ENCODE results near the gene PREPL. TPM values are rescaled to one million over a fixed set of nuclear protein-coding genes. Genes with fewer than 3 reads are reported as not detected.

PREPL gene
- total and polyA plus RNA-seq, 9 of the 15 experiments (the other 6 are each of a cell fraction or from before 2014, with no cell fraction given), result 11.6 to 58.9 (median 27.2) TPM

DNA sequence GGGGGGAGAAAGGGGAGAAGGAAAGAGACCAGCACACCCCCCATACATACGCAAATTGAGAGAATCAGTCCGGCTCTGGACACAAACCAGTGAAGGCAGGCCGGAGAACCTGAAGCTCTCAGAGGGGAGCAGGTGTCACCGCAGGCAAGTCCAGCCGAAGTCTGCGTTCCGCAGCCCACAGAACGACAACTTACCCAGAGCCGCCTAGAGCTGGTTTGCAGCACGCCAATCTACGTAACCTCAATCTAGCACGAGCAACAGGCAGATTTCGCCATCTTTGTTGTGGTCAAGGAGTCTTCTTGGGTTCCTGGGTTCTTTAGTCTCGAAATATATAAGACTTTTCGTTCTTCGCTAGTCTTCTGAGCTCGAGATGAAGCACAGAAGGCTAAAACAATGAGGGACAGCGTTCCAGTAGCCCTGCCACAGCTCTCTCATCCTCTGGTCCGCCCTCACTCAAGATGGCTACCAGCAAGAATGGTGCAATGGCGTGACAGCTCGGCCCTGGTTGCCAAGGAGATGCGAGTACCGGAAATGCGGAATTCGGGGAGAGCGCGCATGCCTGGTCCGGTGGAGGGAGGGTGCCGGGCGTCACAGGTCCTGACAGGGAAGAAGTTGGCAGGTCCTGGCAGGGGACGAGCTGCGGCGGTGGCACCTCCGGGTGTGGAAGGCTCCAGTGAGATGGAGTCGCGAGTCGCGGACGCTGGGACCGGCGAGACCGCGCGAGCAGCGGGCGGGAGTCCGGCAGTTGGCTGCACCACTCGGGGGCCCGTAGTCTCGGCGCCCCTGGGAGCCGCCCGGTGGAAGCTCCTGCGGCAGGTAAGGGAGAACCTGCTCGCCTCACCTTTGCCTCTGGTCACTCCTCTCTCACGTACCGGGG, at the start of gene PREPL, which contains the start of gene CAMKMT (continued):
- TF ChIP-seq, protein P1, sequence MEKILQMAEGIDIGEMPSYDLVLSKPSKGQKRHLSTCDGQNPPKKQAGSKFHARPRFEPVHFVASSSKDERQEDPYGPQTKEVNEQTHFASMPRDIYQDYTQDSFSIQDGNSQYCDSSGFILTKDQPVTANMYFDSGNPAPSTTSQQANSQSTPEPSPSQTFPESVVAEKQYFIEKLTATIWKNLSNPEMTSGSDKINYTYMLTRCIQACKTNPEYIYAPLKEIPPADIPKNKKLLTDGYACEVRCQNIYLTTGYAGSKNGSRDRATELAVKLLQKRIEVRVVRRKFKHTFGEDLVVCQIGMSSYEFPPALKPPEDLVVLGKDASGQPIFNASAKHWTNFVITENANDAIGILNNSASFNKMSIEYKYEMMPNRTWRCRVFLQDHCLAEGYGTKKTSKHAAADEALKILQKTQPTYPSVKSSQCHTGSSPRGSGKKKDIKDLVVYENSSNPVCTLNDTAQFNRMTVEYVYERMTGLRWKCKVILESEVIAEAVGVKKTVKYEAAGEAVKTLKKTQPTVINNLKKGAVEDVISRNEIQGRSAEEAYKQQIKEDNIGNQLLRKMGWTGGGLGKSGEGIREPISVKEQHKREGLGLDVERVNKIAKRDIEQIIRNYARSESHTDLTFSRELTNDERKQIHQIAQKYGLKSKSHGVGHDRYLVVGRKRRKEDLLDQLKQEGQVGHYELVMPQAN (IDR thresholded peaks at IDR 0.05; ENCODE audit: borderline replicate concordance), result no peak
- TF ChIP-seq MYBL2 (IDR thresholded peaks at IDR 0.05; ENCODE audit: low read depth) (peak; percentile 72; the same call in 1 of the 2 replicates), MYBL2 (CRISPR knock-in tag; IDR thresholded peaks at IDR 0.05; ENCODE audit: borderline replicate concordance) (no peak), MEIS2 (IDR thresholded peaks at IDR 0.05; ENCODE audit: partially characterized antibody) (peak; percentile 66), GATAD2A (IDR thresholded peaks at IDR 0.05) (0 out of 2 replicates have a peak, but pooled peaks have one; percentile 63), PML (IDR thresholded peaks at IDR 0.05; ENCODE audit: low read length) (peak; percentile 33), ZNF778 (CRISPR knock-in tag; IDR thresholded peaks at IDR 0.05) (no peak), NONO (IDR thresholded peaks at IDR 0.05; ENCODE audit: low read depth in 2 of 2, low read length in 1 of 2) (peak in 1 of 2 experiments; percentile 53; a peak in 1 of 4 replicates), FOXM1 (IDR thresholded peaks at IDR 0.05; ENCODE audit: low read depth) (no peak), FOXM1 (CRISPR knock-in tag; IDR thresholded peaks at IDR 0.05; ENCODE audit: low read depth) (peak; percentile 75; the same call in 1 of the 2 replicates), POU5F1 (IDR thresholded peaks at IDR 0.05; ENCODE audit: borderline replicate concordance, low read depth, low read length, partially characterized antibody) (no peak), MED1 (CRISPR knock-in tag; IDR thresholded peaks at IDR 0.05; ENCODE audit: borderline replicate concordance) (no peak), ATF1 (CRISPR knock-in tag; IDR thresholded peaks at IDR 0.05) (no peak), ATF1 (tag; IDR thresholded peaks at IDR 0.05) (peak; percentile 98), ETV1 (tag; conservative IDR thresholded peaks at IDR 0.05; ENCODE audit: low read depth) (peak; percentile 49), FOXA3 (CRISPR knock-in tag; conservative IDR thresholded peaks at IDR 0.05 in 1 of 2, IDR thresholded peaks at IDR 0.05 in 1 of 2) (0 out of 4 replicates have a peak, but pooled peaks of 1 of the 2 experiments have one; percentile 8), ETS2 (tag; IDR thresholded peaks at IDR 0.05; ENCODE audit: borderline replicate concordance, poor library complexity, severe bottlenecking) (peak; percentile 28), CEBPG (CRISPR knock-in tag; IDR thresholded peaks at IDR 0.05) (peak; percentile 100), CEBPG (tag; conservative IDR thresholded peaks at IDR 0.05 in 1 of 2, IDR thresholded peaks at IDR 0.05 in 1 of 2) (peak; percentile 97)
- TF ChIP-seq, protein P2, sequence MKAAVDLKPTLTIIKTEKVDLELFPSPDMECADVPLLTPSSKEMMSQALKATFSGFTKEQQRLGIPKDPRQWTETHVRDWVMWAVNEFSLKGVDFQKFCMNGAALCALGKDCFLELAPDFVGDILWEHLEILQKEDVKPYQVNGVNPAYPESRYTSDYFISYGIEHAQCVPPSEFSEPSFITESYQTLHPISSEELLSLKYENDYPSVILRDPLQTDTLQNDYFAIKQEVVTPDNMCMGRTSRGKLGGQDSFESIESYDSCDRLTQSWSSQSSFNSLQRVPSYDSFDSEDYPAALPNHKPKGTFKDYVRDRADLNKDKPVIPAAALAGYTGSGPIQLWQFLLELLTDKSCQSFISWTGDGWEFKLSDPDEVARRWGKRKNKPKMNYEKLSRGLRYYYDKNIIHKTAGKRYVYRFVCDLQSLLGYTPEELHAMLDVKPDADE (conservative IDR thresholded peaks at IDR 0.05; ENCODE audit: control insufficient read depth, low read depth, low read length), result 0 out of 2 replicates have a peak, but pooled peaks have one; percentile 58
- TF ChIP-seq, protein P3, sequence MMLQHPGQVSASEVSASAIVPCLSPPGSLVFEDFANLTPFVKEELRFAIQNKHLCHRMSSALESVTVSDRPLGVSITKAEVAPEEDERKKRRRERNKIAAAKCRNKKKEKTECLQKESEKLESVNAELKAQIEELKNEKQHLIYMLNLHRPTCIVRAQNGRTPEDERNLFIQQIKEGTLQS (IDR thresholded peaks at IDR 0.05), result peak; percentile 94
- TF ChIP-seq, protein P3 (CRISPR knock-in tag; conservative IDR thresholded peaks at IDR 0.05), result 0 out of 2 replicates have a peak, but pooled peaks have one; percentile 14

Data from K562 (cell line).